Measurements from ENCODE around the gene SELP. TPM values are rescaled to one million over a fixed set of nuclear protein-coding genes. Genes with fewer than 3 reads are reported as not detected.

The SELP gene
- total RNA-seq, 2 donors from 2014 or later, result 9.3 to 43.2 TPM

DNA sequence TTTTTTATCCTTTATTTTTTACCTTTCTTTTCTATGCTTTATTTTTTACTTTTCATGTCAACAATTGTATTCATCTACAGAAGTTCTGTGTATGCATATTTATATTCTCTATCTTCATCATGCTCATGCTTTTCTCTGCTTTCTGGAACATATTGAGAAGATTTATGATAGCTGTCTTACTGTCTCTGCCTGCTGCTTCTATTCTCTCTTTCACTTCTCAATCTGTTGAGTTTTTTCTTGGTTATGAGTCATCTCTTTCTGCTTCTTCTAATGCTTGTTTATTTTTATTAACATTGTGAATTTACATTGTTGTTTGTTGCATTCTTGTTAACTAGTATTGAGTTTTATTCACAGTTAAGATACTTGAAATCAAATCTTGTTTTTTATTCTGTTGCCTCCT is 66.3 kb downstream of the SELP start:
- Histone ChIP-seq H3K36me3 (no peaks in the 10 kb centered on the region), H3K27me3 (replicated peaks; ENCODE audit: insufficient read depth) (no peaks in the 10 kb centered on the region), H3K4me1 (ENCODE audit: control insufficient read depth in 1 of 2, low read depth in 2 of 2) (no peaks in the 10 kb centered on the region), H3K27ac (no peak overlapping the region), H3K9me3 (peaks cover 4% of the 10 kb centered on the region), H3K4me3 (no peak overlapping the region)
- TF ChIP-seq, protein P1, sequence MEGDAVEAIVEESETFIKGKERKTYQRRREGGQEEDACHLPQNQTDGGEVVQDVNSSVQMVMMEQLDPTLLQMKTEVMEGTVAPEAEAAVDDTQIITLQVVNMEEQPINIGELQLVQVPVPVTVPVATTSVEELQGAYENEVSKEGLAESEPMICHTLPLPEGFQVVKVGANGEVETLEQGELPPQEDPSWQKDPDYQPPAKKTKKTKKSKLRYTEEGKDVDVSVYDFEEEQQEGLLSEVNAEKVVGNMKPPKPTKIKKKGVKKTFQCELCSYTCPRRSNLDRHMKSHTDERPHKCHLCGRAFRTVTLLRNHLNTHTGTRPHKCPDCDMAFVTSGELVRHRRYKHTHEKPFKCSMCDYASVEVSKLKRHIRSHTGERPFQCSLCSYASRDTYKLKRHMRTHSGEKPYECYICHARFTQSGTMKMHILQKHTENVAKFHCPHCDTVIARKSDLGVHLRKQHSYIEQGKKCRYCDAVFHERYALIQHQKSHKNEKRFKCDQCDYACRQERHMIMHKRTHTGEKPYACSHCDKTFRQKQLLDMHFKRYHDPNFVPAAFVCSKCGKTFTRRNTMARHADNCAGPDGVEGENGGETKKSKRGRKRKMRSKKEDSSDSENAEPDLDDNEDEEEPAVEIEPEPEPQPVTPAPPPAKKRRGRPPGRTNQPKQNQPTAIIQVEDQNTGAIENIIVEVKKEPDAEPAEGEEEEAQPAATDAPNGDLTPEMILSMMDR (IDR thresholded peaks at IDR 0.05), result no peak
- ATAC-seq (ENCODE audit: insufficient number of reproducible peaks, low FRiP score, low read depth) (no peak), DNase-seq (ENCODE audit: low spot score) (no peak)

DNA sequence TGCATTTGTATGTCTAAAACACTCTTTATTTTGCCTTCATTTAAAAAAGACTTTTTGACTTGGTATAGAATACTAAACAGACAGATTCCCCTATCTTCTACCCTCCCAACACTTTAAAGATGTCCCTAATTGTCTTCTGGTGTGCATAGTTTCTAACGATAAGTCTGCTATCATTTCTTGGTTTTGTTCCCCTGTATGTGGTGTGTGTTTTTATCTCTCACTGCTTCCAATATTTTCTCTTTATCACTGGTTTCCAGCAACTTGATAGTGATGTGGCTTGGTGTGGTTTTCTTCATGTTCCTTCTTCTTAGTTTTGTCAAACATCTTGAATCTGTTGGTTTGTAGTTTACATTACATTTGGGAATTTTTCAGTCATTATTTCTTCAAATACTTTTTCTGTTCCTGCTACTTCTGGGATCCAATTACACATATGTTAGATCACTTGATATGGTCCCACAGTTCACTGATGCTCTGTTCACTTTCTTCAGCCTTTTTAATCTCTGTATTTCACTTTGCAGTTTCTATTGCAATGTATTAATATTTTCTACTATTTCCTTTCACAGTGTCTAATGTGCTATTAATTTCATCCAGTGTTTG is 66.8 kb downstream of the SELP start:
- H3K9me3 ChIP-seq, result peaks cover 4% of the 10 kb centered on the region
- ATAC-seq (ENCODE audit: insufficient number of reproducible peaks, low FRiP score, low read depth), result no peak
- no peaks in the 10 kb centered on the region for H3K27me3 ChIP-seq (replicated peaks; ENCODE audit: insufficient read depth)
- no peaks in the 10 kb centered on the region for H3K4me1 ChIP-seq (ENCODE audit: control insufficient read depth in 1 of 2, low read depth in 2 of 2)
- DNase-seq (ENCODE audit: low spot score), result no peak
- H3K4me3 ChIP-seq, result no peak overlapping the region
- TF ChIP-seq, protein P1 (IDR thresholded peaks at IDR 0.05), result no peak
- no peaks in the 10 kb centered on the region for H3K36me3 ChIP-seq
- no peak overlapping the region for H3K27ac ChIP-seq

DNA sequence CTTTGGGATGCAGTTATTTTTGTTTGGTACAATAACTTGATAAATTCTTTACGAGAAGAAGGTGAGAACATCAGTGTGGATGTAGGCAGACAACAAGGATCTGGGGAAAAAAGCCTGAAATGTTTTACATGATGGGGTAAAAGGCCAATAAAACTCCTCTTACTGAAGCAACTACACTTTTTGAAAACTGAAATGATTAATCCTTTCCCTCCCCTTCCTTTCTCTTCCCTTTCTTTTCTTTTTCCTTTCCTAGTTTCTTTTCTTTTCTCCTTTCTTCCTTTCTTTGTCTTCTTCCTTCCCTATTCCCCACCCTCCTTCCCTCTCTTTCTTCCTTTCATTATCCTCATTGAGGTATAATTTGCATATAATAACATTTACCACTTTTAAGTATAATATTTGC is 68.2 kb downstream of the SELP start:
- TF ChIP-seq, protein P1 (IDR thresholded peaks at IDR 0.05), result no peak
- Histone ChIP-seq H3K27me3 (replicated peaks; ENCODE audit: insufficient read depth) (no peaks in the 10 kb centered on the region), H3K4me1 (ENCODE audit: control insufficient read depth in 1 of 2, low read depth in 2 of 2) (no peaks in the 10 kb centered on the region), H3K9me3 (peaks cover 4% of the 10 kb centered on the region), H3K36me3 (no peaks in the 10 kb centered on the region), H3K4me3 (no peak overlapping the region), H3K27ac (no peak overlapping the region)
- ATAC-seq (ENCODE audit: insufficient number of reproducible peaks, low FRiP score, low read depth) (no peak), DNase-seq (ENCODE audit: low spot score) (no peak)

DNA sequence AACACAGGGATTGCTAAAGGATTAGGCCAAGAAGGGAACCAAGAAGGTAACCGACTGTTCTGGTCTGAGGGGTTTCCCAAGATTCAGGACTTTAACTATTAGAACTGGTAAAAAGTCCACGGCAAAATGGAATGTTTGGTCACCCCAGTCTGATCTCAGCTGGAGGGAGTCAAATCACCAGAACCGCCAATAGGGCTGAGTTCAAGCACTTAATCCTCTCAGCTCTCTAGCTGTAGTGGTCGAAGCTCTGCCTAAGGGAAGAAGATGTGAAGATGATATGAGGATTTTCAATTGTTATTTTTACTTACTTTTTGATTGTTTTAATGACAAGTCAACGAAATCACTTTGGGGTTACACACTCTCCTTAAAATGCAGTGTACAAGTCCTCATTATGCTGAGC is 72.8 kb downstream of the SELP start:
- H3K27ac ChIP-seq, result no peak overlapping the region
- TF ChIP-seq, protein P1 (IDR thresholded peaks at IDR 0.05), result no peak
- H3K9me3 ChIP-seq, result no peaks in the 10 kb centered on the region
- no peaks in the 10 kb centered on the region for H3K36me3 ChIP-seq
- no peaks in the 10 kb centered on the region for H3K4me1 ChIP-seq (ENCODE audit: control insufficient read depth in 1 of 2, low read depth in 2 of 2)
- no peak for ATAC-seq (ENCODE audit: insufficient number of reproducible peaks, low FRiP score, low read depth)
- H3K27me3 ChIP-seq (replicated peaks; ENCODE audit: insufficient read depth), result no peaks in the 10 kb centered on the region
- no peak overlapping the region for H3K4me3 ChIP-seq
- no peak for DNase-seq (ENCODE audit: low spot score)

DNA sequence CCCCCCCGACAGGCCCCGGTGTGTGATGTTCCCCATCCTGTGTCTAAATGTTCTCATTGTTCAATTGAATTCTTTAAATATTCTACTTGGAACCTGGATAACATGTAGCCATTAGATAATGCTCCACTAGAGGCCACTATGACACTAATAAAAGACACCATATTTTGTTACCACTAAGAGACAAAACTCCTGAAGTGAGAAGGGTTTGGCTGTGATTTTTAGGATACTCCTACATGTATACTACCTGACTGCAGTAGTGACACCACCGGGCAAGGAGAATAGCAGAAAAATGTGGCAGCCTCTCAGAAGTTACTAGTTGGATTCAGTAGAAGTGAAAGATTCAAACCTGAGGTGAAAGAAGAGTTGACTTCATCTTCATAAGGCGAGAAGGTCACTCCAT is 79.6 kb downstream of the SELP start:
- no peaks in the 10 kb centered on the region for H3K36me3 ChIP-seq
- no peak overlapping the region for H3K27ac ChIP-seq
- no peak for ATAC-seq (ENCODE audit: insufficient number of reproducible peaks, low FRiP score, low read depth)
- no peaks in the 10 kb centered on the region for H3K9me3 ChIP-seq
- no peak for DNase-seq (ENCODE audit: low spot score)
- no peak overlapping the region for H3K4me3 ChIP-seq
- H3K4me1 ChIP-seq (ENCODE audit: control insufficient read depth in 1 of 2, low read depth in 2 of 2), result no peaks in the 10 kb centered on the region
- TF ChIP-seq, protein P1 (IDR thresholded peaks at IDR 0.05), result peak; percentile 34
- H3K27me3 ChIP-seq (replicated peaks; ENCODE audit: insufficient read depth), result no peaks in the 10 kb centered on the region

Measured in thoracic aorta (tissue), 2 donors.